Duodenal mucosa (tissue), 2 donors: ENCODE data around the gene DIP2C.

ENCODE experiments used
- H3K27ac ChIP-seq: one replicate; pipeline ENCODE4 v1.7.0; 2013; ENCODE audit warnings: low read depth, low read length
- H3K27me3 ChIP-seq, 2 donors: one replicate each; pipeline ENCODE4 v1.7.0; 2013; ENCODE audit warnings: low read length in 2 of 2, control low read depth in 1 of 2; ENCODE audit not compliant: insufficient read depth in 2 of 2, control insufficient read depth in 1 of 2
- H3K36me3 ChIP-seq, 2 donors: one replicate each; pipeline ENCODE4 v1.7.0; 2013; ENCODE audit warnings: low read length in 2 of 2, control low read depth in 1 of 2; ENCODE audit not compliant: insufficient read depth in 2 of 2, control insufficient read depth in 1 of 2
- H3K4me1 ChIP-seq, 2 donors: one replicate each; pipeline ENCODE4 v1.7.0; 2013; ENCODE audit warnings: low read length in 2 of 2, control low read depth in 1 of 2; ENCODE audit not compliant: insufficient read depth in 2 of 2, control insufficient read depth in 1 of 2
- H3K4me3 ChIP-seq, 2 donors: one replicate each; pipeline ENCODE4 v1.7.0; 2013; ENCODE audit warnings: low read length in 2 of 2, low read depth in 1 of 2
- H3K9ac ChIP-seq, 2 donors: one replicate each; pipeline ENCODE4 v1.7.0; 2013; ENCODE audit warnings: low read length in 2 of 2, low read depth in 1 of 2
- H3K9me3 ChIP-seq, 2 donors: one replicate each; pipeline ENCODE4 v1.7.0; 2013; ENCODE audit warnings: low read length in 2 of 2, control low read depth in 1 of 2; ENCODE audit not compliant: control insufficient read depth in 1 of 2

The DIP2C gene

GRCh38 chr10:492836-493235 lies 196.6 kb downstream of the DIP2C start:
- Histone ChIP-seq H3K9me3 (no peaks in the 10 kb centered on the region), H3K27me3 (no peaks in the 10 kb centered on the region), H3K4me3 (no peak overlapping the region), H3K9ac (no peak overlapping the region), H3K36me3 (no peaks in the 10 kb centered on the region), H3K27ac (no peak overlapping the region), H3K4me1 (no peaks in the 10 kb centered on the region)

- no peaks in the 10 kb centered on the region for H3K36me3 ChIP-seq
- H3K27me3 ChIP-seq: no peaks in the 10 kb centered on the region
- no peaks in the 10 kb centered on the region for H3K9me3 ChIP-seq
- no peak overlapping the region for H3K4me3 ChIP-seq
- no peak overlapping the region for H3K27ac ChIP-seq
- H3K4me1 ChIP-seq: no peaks in the 10 kb centered on the region
- no peak overlapping the region for H3K9ac ChIP-seq
These were observed 197.6 kb downstream of the DIP2C start for GRCh38 chr10:491667-492424.

GRCh38 chr10:490891-491571 lies 198.4 kb downstream of the DIP2C start:
- Histone ChIP-seq H3K36me3 (no peaks in the 10 kb centered on the region), H3K4me3 (no peak overlapping the region), H3K27ac (no peak overlapping the region), H3K9me3 (no peaks in the 10 kb centered on the region), H3K27me3 (no peaks in the 10 kb centered on the region), H3K4me1 (no peaks in the 10 kb centered on the region), H3K9ac (no peak overlapping the region)

GRCh38 chr10:490256-490655 lies 199.2 kb downstream of the DIP2C start:
- Histone ChIP-seq H3K4me1 (no peaks in the 10 kb centered on the region), H3K9ac (no peak overlapping the region), H3K9me3 (no peaks in the 10 kb centered on the region), H3K27ac (no peak overlapping the region), H3K4me3 (no peak overlapping the region), H3K27me3 (no peaks in the 10 kb centered on the region), H3K36me3 (no peaks in the 10 kb centered on the region)

GRCh38 chr10:489330-489729 lies 200.1 kb downstream of the DIP2C start:
- H3K9ac ChIP-seq: no peak overlapping the region
- H3K27ac ChIP-seq: no peak overlapping the region
- no peaks in the 10 kb centered on the region for H3K27me3 ChIP-seq
- H3K4me1 ChIP-seq: no peaks in the 10 kb centered on the region
- H3K4me3 ChIP-seq: no peak overlapping the region
- no peaks in the 10 kb centered on the region for H3K9me3 ChIP-seq
- no peaks in the 10 kb centered on the region for H3K36me3 ChIP-seq

- no peak overlapping the region for H3K27ac ChIP-seq
These were observed 200.6 kb downstream of the DIP2C start for GRCh38 chr10:488933-489215.

GRCh38 chr10:488081-488932 lies 201.2 kb downstream of the DIP2C start:
- Histone ChIP-seq H3K9ac (no peak overlapping the region), H3K9me3 (no peaks in the 10 kb centered on the region), H3K4me3 (no peak overlapping the region), H3K4me1 (no peaks in the 10 kb centered on the region), H3K36me3 (no peaks in the 10 kb centered on the region), H3K27me3 (no peaks in the 10 kb centered on the region), H3K27ac (no peak overlapping the region)

More at GRCh38 chr10:488933-489215, 200.6 kb downstream of the DIP2C start:
- Histone ChIP-seq H3K27me3 (no peaks in the 10 kb centered on the region), H3K9me3 (no peaks in the 10 kb centered on the region), H3K4me1 (no peaks in the 10 kb centered on the region), H3K36me3 (no peaks in the 10 kb centered on the region), H3K9ac (no peak overlapping the region), H3K4me3 (no peak overlapping the region)

- H3K36me3 ChIP-seq: peaks cover 0 to 4% of the 10 kb centered on the region in 2 donors
- H3K27me3 ChIP-seq: no peaks in the 10 kb centered on the region
- H3K4me3 ChIP-seq: no peak overlapping the region
- H3K9ac ChIP-seq: no peak overlapping the region
- no peaks in the 10 kb centered on the region for H3K9me3 ChIP-seq
- no peaks in the 10 kb centered on the region for H3K4me1 ChIP-seq
- H3K27ac ChIP-seq: no peak overlapping the region
These were observed 202.7 kb downstream of the DIP2C start for GRCh38 chr10:486666-487322.

GRCh38 chr10:486206-486605 lies 203.3 kb downstream of the DIP2C start:
- peaks cover 0 to under 1% of the 10 kb centered on the region in 2 donors for H3K4me1 ChIP-seq
- no peak overlapping the region for H3K27ac ChIP-seq
- H3K9ac ChIP-seq: no peak overlapping the region
- H3K27me3 ChIP-seq: no peaks in the 10 kb centered on the region
- no peak overlapping the region for H3K4me3 ChIP-seq
- H3K9me3 ChIP-seq: no peaks in the 10 kb centered on the region
- peaks cover 0 to 4% of the 10 kb centered on the region in 2 donors for H3K36me3 ChIP-seq

- no peak overlapping the region for H3K4me3 ChIP-seq
- no peaks in the 10 kb centered on the region for H3K27me3 ChIP-seq
- H3K9ac ChIP-seq: no peak overlapping the region
- no peaks in the 10 kb centered on the region for H3K9me3 ChIP-seq
- H3K27ac ChIP-seq: no peak overlapping the region
- peaks cover 0 to 4% of the 10 kb centered on the region in 2 donors for H3K36me3 ChIP-seq
- peaks cover 0 to 5% of the 10 kb centered on the region in 2 donors for H3K4me1 ChIP-seq
These were observed 203.7 kb downstream of the DIP2C start for GRCh38 chr10:485776-486175.
